ENCODE results near the gene MAGEA3. TPM values are rescaled to one million over a fixed set of nuclear protein-coding genes. Genes with fewer than 3 reads are reported as not detected.
"Not testable (repeated sequence)": the region's sequence is repeated elsewhere in the genome, so short reads cannot be mapped to it uniquely, and the experiment has no call there.

MAGEA3 gene
- total RNA-seq, result not detected in 2 replicates
- polyA plus RNA-seq, result not detected in 2 replicates
- not detected in 2 replicates for polyA plus RNA-seq (2011; cell fraction: cytosol; rRNA removed)
- polyA plus RNA-seq (2011; cell fraction: nucleus; rRNA removed), result not detected in 2 replicates
- polyA plus RNA-seq (2012), result not detected in 2 replicates
- polyA minus RNA-seq, result 1.2 TPM in 2 replicates
- polyA minus RNA-seq (2011; cell fraction: cytosol; rRNA and poly(A)+ RNA removed), result 0.92 TPM
- not detected in 2 replicates for polyA minus RNA-seq (2011; cell fraction: nucleus; rRNA and poly(A)+ RNA removed)
- Bru-seq, nascent RNA, result not detected
- not detected for BruChase-seq, experiment 1, labeled RNA remaining after a 6-hour chase
- BruChase-seq, experiment 2, labeled RNA remaining after a 2-hour chase, result not detected
- long read RNA-seq, result 0 reads

GRCh38 chrX:152697952-152698931 is at the start of gene MAGEA3:
MAGEA3 (plus strand) TSS chrX:152698794; CDS start chrX:152700833, 2,039 bp downstream.
- BruUV-seq (replicated peaks); POLR2A ChIA-PET; H3K27me3 ChIP-seq (ENCODE audit: control insufficient read depth in 2 of 2, insufficient read depth in 2 of 2, low read length in 2 of 2); dilution Hi-C loops (cut with MboI; ENCODE audit: extremely low pct_ligation_motif_present, low sequenced_read_pairs); intact Hi-C loops (cut with micrococcal nuclease); H3K4me1 ChIP-seq (ENCODE audit: control insufficient read depth, extremely low read depth, insufficient read depth, low read length); H3K9me3 ChIP-seq (replicated peaks; ENCODE audit: control insufficient read depth, insufficient read depth, low read length); H3K9me1 ChIP-seq (replicated peaks; ENCODE audit: control insufficient read depth, extremely low read depth, insufficient read depth, low read length); H3K79me2 ChIP-seq (ENCODE audit: control insufficient read depth, insufficient read depth, low read length); H3K36me3 ChIP-seq (ENCODE audit: control insufficient read depth in 2 of 2, extremely low read depth in 1 of 2, insufficient read depth in 2 of 2, low read length in 2 of 2); CTCF ChIA-PET; H4K20me1 ChIP-seq (replicated peaks; ENCODE audit: control insufficient read depth, extremely low read depth, insufficient read depth, low read length); H3K9ac ChIP-seq (replicated peaks; ENCODE audit: extremely low read depth, insufficient read depth, low read length); H3K4me3 ChIP-seq (replicated peaks in 1 of 3; ENCODE audit: insufficient read depth in 1 of 3, low read depth in 1 of 3, low read length in 3 of 3); H2AFZ ChIP-seq (ENCODE audit: low read depth, low read length); H3K4me2 ChIP-seq (ENCODE audit: insufficient read depth, low read length); FAIRE-seq; H3K27ac ChIP-seq (ENCODE audit: insufficient read depth, low read depth, low read length); DNase-seq (ENCODE audit: low read depth, low spot score): not testable (repeated sequence)

GRCh38 chrX:152652060-152652459 is 46.5 kb upstream of the MAGEA3 start:
- H3K79me2 ChIP-seq (ENCODE audit: control insufficient read depth, insufficient read depth, low read length), result no peaks in the 10 kb centered on the region
- ChIA-PET CTCF (no interaction called here), POLR2A (no interaction called here)
- intact Hi-C loops (cut with micrococcal nuclease) (no loop called here), dilution Hi-C loops (cut with MboI; ENCODE audit: extremely low pct_ligation_motif_present, low sequenced_read_pairs) (no loop called here)
- DNase-seq (ENCODE audit: low read depth, low spot score) (no peak), FAIRE-seq (no peak)
- no peak overlapping the region for H3K4me2 ChIP-seq (ENCODE audit: insufficient read depth, low read length)
- BruUV-seq (replicated peaks), result no TSS peak
- no peak overlapping the region for H3K27ac ChIP-seq (ENCODE audit: insufficient read depth, low read depth, low read length)
- no peak overlapping the region for H3K4me3 ChIP-seq (replicated peaks in 1 of 3; ENCODE audit: insufficient read depth in 1 of 3, low read depth in 1 of 3, low read length in 3 of 3)
- no peaks in the 10 kb centered on the region for H3K9me1 ChIP-seq (replicated peaks; ENCODE audit: control insufficient read depth, extremely low read depth, insufficient read depth, low read length)
- H4K20me1 ChIP-seq (replicated peaks; ENCODE audit: control insufficient read depth, extremely low read depth, insufficient read depth, low read length), result no peaks in the 10 kb centered on the region
- H3K27me3 ChIP-seq (ENCODE audit: control insufficient read depth in 2 of 2, insufficient read depth in 2 of 2, low read length in 2 of 2), result no peaks in the 10 kb centered on the region
- no peak overlapping the region for H3K9ac ChIP-seq (replicated peaks; ENCODE audit: extremely low read depth, insufficient read depth, low read length)
- H3K36me3 ChIP-seq (ENCODE audit: control insufficient read depth in 2 of 2, extremely low read depth in 1 of 2, insufficient read depth in 2 of 2, low read length in 2 of 2), result no peaks in the 10 kb centered on the region
- TF ChIP-seq POLR2AphosphoS5 (IDR thresholded peaks at IDR 0.05; ENCODE audit: insufficient read depth, low read depth, low read length), result no peak
- TF ChIP-seq GATA2 (IDR thresholded peaks at IDR 0.05; ENCODE audit: insufficient read depth, insufficient read length, low read depth, low read length), result no peak
- TF ChIP-seq, protein P1, sequence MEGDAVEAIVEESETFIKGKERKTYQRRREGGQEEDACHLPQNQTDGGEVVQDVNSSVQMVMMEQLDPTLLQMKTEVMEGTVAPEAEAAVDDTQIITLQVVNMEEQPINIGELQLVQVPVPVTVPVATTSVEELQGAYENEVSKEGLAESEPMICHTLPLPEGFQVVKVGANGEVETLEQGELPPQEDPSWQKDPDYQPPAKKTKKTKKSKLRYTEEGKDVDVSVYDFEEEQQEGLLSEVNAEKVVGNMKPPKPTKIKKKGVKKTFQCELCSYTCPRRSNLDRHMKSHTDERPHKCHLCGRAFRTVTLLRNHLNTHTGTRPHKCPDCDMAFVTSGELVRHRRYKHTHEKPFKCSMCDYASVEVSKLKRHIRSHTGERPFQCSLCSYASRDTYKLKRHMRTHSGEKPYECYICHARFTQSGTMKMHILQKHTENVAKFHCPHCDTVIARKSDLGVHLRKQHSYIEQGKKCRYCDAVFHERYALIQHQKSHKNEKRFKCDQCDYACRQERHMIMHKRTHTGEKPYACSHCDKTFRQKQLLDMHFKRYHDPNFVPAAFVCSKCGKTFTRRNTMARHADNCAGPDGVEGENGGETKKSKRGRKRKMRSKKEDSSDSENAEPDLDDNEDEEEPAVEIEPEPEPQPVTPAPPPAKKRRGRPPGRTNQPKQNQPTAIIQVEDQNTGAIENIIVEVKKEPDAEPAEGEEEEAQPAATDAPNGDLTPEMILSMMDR (IDR thresholded peaks at IDR 0.05; ENCODE audit: extremely low read depth in 1 of 2, insufficient read depth in 1 of 2, low read depth in 1 of 2, low read length in 2 of 2), result no peak
- TF ChIP-seq EZH2 (IDR thresholded peaks at IDR 0.05; ENCODE audit: borderline replicate concordance, low read depth, low read length, severe bottlenecking), result no peak
- TF ChIP-seq JUN (IDR thresholded peaks at IDR 0.05; ENCODE audit: borderline replicate concordance, insufficient read depth, insufficient read length, low read depth), result no peak
- TF ChIP-seq POLR2A (IDR thresholded peaks at IDR 0.05; ENCODE audit: low read depth, low read length), result no peak
- TF ChIP-seq FOS (IDR thresholded peaks at IDR 0.05; ENCODE audit: borderline replicate concordance, insufficient read depth, low read length), result no peak
- TF ChIP-seq MYC (IDR thresholded peaks at IDR 0.05; ENCODE audit: low read depth, low read length), result no peak
- no peak for TF ChIP-seq MAX (IDR thresholded peaks at IDR 0.05; ENCODE audit: insufficient read depth, insufficient read length)
- no peaks in the 10 kb centered on the region for H3K4me1 ChIP-seq (ENCODE audit: control insufficient read depth, extremely low read depth, insufficient read depth, low read length)
- H3K9me3 ChIP-seq (replicated peaks; ENCODE audit: control insufficient read depth, insufficient read depth, low read length), result no peaks in the 10 kb centered on the region
- H2AFZ ChIP-seq (ENCODE audit: low read depth, low read length), result no peak overlapping the region
